ENCODE measurements around the gene PCYT1A.

DNA sequence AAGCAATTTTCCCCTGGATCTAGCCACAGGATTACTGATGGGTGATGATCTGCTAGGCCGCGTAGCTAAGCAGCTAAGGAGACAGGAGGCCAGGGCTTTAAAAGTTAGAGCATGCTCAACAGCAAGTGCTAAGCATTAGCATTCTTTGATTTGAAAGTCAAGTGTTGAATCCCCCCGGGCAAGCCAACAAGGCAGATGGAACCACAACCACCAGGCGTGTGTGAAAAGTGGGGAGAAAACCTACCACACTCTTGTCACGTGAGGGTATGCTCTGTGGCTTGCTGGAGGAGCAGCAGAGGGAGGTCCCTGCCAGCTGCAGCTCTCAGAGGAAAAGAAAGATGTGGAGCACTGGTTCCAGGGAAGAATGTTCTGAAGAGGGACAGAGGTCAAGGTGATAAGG, 50.3 kb downstream of the PCYT1A start:
- TF ChIP-seq, protein P1, sequence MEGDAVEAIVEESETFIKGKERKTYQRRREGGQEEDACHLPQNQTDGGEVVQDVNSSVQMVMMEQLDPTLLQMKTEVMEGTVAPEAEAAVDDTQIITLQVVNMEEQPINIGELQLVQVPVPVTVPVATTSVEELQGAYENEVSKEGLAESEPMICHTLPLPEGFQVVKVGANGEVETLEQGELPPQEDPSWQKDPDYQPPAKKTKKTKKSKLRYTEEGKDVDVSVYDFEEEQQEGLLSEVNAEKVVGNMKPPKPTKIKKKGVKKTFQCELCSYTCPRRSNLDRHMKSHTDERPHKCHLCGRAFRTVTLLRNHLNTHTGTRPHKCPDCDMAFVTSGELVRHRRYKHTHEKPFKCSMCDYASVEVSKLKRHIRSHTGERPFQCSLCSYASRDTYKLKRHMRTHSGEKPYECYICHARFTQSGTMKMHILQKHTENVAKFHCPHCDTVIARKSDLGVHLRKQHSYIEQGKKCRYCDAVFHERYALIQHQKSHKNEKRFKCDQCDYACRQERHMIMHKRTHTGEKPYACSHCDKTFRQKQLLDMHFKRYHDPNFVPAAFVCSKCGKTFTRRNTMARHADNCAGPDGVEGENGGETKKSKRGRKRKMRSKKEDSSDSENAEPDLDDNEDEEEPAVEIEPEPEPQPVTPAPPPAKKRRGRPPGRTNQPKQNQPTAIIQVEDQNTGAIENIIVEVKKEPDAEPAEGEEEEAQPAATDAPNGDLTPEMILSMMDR (IDR thresholded peaks at IDR 0.05): no peak
- TF ChIP-seq POLR2AphosphoS5 (IDR thresholded peaks at IDR 0.05) (no peak), POLR2A (IDR thresholded peaks at IDR 0.05; ENCODE audit: low read depth) (no peak), EP300 (IDR thresholded peaks at IDR 0.05) (no peak)
